DND-41 (cell line): Measurements from ENCODE around the gene CCDC160.
"Not testable (repeated sequence)": the region's sequence is repeated elsewhere in the genome, so short reads cannot be mapped to it uniquely, and the experiment has no call there.

Experiments
- ATAC-seq: fragments of 200-7000 bp; cut with Tn5 transposase; 3 replicates; pipeline ENCODE4 v1.9.1; 2021; ENCODE audit warnings: low read depth; ENCODE audit not compliant: insufficient read depth
- DNase-seq: peaks from one replicate; pipeline ENCODE4 v3.0.0-alpha.2; 2020
- H2AFZ ChIP-seq: 2 replicates; pipeline ENCODE4 v1.6.0; 2012; ENCODE audit warnings: low read depth, low read length
- H3K27ac ChIP-seq: 2 replicates; pipeline ENCODE4 v1.5.1; 2012; ENCODE audit warnings: low read length, inconsistent platforms
- H3K27me3 ChIP-seq: fragments of 200-600 bp; sonication (generic); 2 replicates; pipeline ENCODE4 v1.6.0; 2012; ENCODE audit warnings: low read length, mild to moderate bottlenecking, inconsistent platforms; ENCODE audit not compliant: insufficient read depth, poor library complexity
- H3K36me3 ChIP-seq: 2 replicates; pipeline ENCODE4 v1.5.1; 2012; ENCODE audit warnings: low read length, inconsistent platforms; ENCODE audit not compliant: insufficient read depth
- H3K4me1 ChIP-seq: 2 replicates; pipeline ENCODE4 v1.5.1; 2012; ENCODE audit warnings: mild to moderate bottlenecking, low read length; ENCODE audit not compliant: insufficient read depth
- H3K4me2 ChIP-seq: 2 replicates; pipeline ENCODE4 v1.6.0; 2012; ENCODE audit warnings: mild to moderate bottlenecking, moderate library complexity, low read length, inconsistent platforms; ENCODE audit not compliant: insufficient read depth
- H3K4me3 ChIP-seq, 2 experiments: fragments of 200-600 bp in 1 of 2; shearing (Covaris generic) in 1 of 2; 2 replicates each; pipeline ENCODE4 v1.5.1; 2012 to 2016; ENCODE audit warnings: inconsistent platforms in 2 of 2, low read length in 2 of 2, mild to moderate bottlenecking in 2 of 2, low read depth in 1 of 2, moderate library complexity in 1 of 2
- H3K79me2 ChIP-seq: 2 replicates; pipeline ENCODE4 v1.6.0; 2012; ENCODE audit warnings: low read length, inconsistent platforms; ENCODE audit not compliant: insufficient read depth
- H3K9ac ChIP-seq: 2 replicates; pipeline ENCODE4 v1.6.0; 2012; ENCODE audit warnings: low read depth, mild to moderate bottlenecking, inconsistent platforms, low read length, moderate library complexity
- H3K9me3 ChIP-seq: 2 replicates; pipeline ENCODE4 v1.5.1; 2012; ENCODE audit warnings: low read length, moderate library complexity, mild to moderate bottlenecking, inconsistent platforms; ENCODE audit not compliant: insufficient read depth, severe bottlenecking
- H4K20me1 ChIP-seq: 2 replicates; pipeline ENCODE4 v1.6.0; 2012; ENCODE audit warnings: low read length; ENCODE audit not compliant: insufficient read depth
- EZH2 ChIP-seq: IDR thresholded peaks from 3 replicates; pipeline ENCODE4 v1.6.1; 2012; ENCODE audit warnings: borderline replicate concordance, low read depth, mild to moderate bottlenecking, moderate library complexity, low read length, inconsistent platforms; ENCODE audit not compliant: severe bottlenecking
- TF ChIP-seq, protein P1 (sequence below): IDR thresholded peaks from 2 replicates; pipeline ENCODE4 v1.5.1; 2012; ENCODE audit warnings: borderline replicate concordance, low read length, moderate library complexity, mild to moderate bottlenecking; ENCODE audit not compliant: poor library complexity, severe bottlenecking; ENCODE audit errors: extremely low read depth

The CCDC160 gene

GRCh38 chrX:134258202-134258601, 21.2 kb downstream of the CCDC160 start:
- Histone ChIP-seq H2AFZ (no peak overlapping the region), H4K20me1 (no peaks in the 10 kb centered on the region), H3K4me3 (no peak overlapping the region), H3K4me1 (peaks cover 3% of the 10 kb centered on the region), H3K9me3 (no peaks in the 10 kb centered on the region), H3K36me3 (no peaks in the 10 kb centered on the region), H3K27ac (no peak overlapping the region), H3K79me2 (no peaks in the 10 kb centered on the region), H3K9ac (no peak overlapping the region), H3K27me3 (no peaks in the 10 kb centered on the region), H3K4me2 (no peak overlapping the region)
- no peak for ATAC-seq
- no peak for DNase-seq
- TF ChIP-seq EZH2, result no peak
- TF ChIP-seq, protein P1, sequence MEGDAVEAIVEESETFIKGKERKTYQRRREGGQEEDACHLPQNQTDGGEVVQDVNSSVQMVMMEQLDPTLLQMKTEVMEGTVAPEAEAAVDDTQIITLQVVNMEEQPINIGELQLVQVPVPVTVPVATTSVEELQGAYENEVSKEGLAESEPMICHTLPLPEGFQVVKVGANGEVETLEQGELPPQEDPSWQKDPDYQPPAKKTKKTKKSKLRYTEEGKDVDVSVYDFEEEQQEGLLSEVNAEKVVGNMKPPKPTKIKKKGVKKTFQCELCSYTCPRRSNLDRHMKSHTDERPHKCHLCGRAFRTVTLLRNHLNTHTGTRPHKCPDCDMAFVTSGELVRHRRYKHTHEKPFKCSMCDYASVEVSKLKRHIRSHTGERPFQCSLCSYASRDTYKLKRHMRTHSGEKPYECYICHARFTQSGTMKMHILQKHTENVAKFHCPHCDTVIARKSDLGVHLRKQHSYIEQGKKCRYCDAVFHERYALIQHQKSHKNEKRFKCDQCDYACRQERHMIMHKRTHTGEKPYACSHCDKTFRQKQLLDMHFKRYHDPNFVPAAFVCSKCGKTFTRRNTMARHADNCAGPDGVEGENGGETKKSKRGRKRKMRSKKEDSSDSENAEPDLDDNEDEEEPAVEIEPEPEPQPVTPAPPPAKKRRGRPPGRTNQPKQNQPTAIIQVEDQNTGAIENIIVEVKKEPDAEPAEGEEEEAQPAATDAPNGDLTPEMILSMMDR, result no peak

- not testable (repeated sequence) for H3K4me1 ChIP-seq, ATAC-seq, H4K20me1 ChIP-seq, H3K9ac ChIP-seq, H2AFZ ChIP-seq, H3K27ac ChIP-seq, H3K27me3 ChIP-seq, H3K79me2 ChIP-seq, DNase-seq, H3K4me2 ChIP-seq, H3K36me3 ChIP-seq, H3K4me3 ChIP-seq, H3K9me3 ChIP-seq
These were observed 49.0 kb downstream of the CCDC160 start for GRCh38 chrX:134285934-134286333.

DNA sequence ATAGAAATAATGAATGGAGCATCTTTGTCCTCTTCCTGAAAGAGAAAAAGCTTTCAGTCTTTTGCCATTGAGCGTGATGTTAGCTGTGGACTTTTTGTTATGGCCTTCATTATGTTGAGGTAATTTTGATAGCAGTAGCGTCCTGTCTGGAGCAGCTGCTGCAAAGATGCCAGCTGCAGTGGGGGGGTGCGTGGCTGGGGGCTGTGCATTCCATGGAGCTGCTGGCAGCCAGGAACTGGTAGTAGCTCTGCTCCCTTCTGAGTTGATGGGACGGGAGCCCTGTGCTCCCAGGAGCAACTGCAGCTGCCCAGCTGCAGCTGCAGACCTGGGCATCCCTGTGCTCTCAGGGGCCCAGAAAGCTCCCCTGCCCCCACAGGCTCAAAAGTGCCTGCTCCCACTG, 50.4 kb downstream of the CCDC160 start:
- H3K79me2 ChIP-seq, result no peaks in the 10 kb centered on the region
- H3K36me3 ChIP-seq, result no peaks in the 10 kb centered on the region
- H3K27me3 ChIP-seq, result no peaks in the 10 kb centered on the region
- H4K20me1 ChIP-seq, result no peaks in the 10 kb centered on the region
- TF ChIP-seq, protein P1, result no peak
- TF ChIP-seq EZH2, result no peak
- ATAC-seq (no peak), DNase-seq (no peak)
- H3K4me3 ChIP-seq, result no peak overlapping the region
- no peaks in the 10 kb centered on the region for H3K9me3 ChIP-seq
- no peak overlapping the region for H3K4me2 ChIP-seq
- no peak overlapping the region for H2AFZ ChIP-seq
- H3K4me1 ChIP-seq, result no peaks in the 10 kb centered on the region
- H3K9ac ChIP-seq, result no peak overlapping the region
- no peak overlapping the region for H3K27ac ChIP-seq

GRCh38 chrX:134294548-134294947, 57.6 kb downstream of the CCDC160 start:
- Histone ChIP-seq H3K27me3 (no peaks in the 10 kb centered on the region), H3K4me3 (no peak overlapping the region), H3K79me2 (no peaks in the 10 kb centered on the region), H3K27ac (no peak overlapping the region), H3K9ac (no peak overlapping the region), H4K20me1 (no peaks in the 10 kb centered on the region), H2AFZ (no peak overlapping the region), H3K36me3 (no peaks in the 10 kb centered on the region), H3K4me2 (no peak overlapping the region), H3K9me3 (no peaks in the 10 kb centered on the region), H3K4me1 (no peaks in the 10 kb centered on the region)
- ATAC-seq (no peak), DNase-seq (no peak)
- no peak for TF ChIP-seq EZH2
- TF ChIP-seq, protein P1, result peak; percentile 43
